ENCODE data around the gene SHFL.

DNA sequence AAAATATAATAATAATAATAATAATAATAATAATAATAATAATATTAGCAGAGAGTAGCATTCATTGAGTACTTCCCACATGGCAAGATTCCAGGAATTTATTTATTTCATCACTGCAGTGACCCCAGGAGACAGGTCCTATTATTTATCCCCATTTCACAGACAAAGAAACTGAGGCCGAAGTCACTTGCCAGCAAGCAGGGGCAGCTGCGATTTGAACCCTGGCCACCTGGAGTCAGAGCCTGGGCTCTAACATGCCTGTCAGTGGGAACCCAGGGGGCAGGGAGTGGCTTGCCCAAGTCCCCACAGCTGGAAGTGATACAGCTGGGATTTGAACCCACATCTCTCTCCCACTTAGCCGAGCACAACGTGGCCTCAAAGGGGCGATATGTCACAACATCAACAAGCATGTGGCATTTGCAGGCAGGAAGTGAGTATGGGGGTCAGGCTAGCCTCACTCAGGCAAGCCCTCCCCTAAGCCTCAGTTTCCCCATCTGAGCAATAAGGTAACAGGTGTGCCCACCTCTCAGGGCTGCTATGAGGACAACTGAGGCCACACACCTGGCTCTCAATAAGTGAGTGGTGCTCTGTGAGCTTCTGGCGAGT lies 2.9 kb downstream of the SHFL start:
- TF ChIP-seq, protein P1, sequence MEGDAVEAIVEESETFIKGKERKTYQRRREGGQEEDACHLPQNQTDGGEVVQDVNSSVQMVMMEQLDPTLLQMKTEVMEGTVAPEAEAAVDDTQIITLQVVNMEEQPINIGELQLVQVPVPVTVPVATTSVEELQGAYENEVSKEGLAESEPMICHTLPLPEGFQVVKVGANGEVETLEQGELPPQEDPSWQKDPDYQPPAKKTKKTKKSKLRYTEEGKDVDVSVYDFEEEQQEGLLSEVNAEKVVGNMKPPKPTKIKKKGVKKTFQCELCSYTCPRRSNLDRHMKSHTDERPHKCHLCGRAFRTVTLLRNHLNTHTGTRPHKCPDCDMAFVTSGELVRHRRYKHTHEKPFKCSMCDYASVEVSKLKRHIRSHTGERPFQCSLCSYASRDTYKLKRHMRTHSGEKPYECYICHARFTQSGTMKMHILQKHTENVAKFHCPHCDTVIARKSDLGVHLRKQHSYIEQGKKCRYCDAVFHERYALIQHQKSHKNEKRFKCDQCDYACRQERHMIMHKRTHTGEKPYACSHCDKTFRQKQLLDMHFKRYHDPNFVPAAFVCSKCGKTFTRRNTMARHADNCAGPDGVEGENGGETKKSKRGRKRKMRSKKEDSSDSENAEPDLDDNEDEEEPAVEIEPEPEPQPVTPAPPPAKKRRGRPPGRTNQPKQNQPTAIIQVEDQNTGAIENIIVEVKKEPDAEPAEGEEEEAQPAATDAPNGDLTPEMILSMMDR (IDR thresholded peaks at IDR 0.05), result no peak
- TF ChIP-seq POLR2A (IDR thresholded peaks at IDR 0.05), result no peak

Data from right lobe of liver (tissue), 4 donors.